ENCODE results near the gene AK9. TPM values are rescaled to one million over a fixed set of nuclear protein-coding genes. Genes with fewer than 3 reads are reported as not detected.

The AK9 gene
- polyA plus RNA-seq, 1 donor from 2014 or later = 27.7 TPM

GRCh38 chr6:109631403-109631802 lies 59.6 kb downstream of the AK9 start:
- Histone ChIP-seq H4K20me1 (ENCODE audit: insufficient read depth) (no peaks in the 10 kb centered on the region), H3F3A (ENCODE audit: insufficient read depth, low read length, poor library complexity, severe bottlenecking) (no peaks in the 10 kb centered on the region), H3K79me2 (replicated peaks; ENCODE audit: insufficient read depth, low read length) (no peaks in the 10 kb centered on the region), H3K27me3 (ENCODE audit: insufficient read depth, low read depth, low read length) (no peaks in the 10 kb centered on the region), H3K27ac (ENCODE audit: low read length) (no peak overlapping the region), H3K4me2 (ENCODE audit: low read length) (no peak overlapping the region), H2AFZ (ENCODE audit: low read depth, low read length) (no peak overlapping the region), H3K9me3 (ENCODE audit: low read length) (no peaks in the 10 kb centered on the region), H3K9ac (ENCODE audit: low read length) (no peak overlapping the region), H3K36me3 (ENCODE audit: insufficient read depth, low read length) (no peaks in the 10 kb centered on the region), H3K9me2 (ENCODE audit: insufficient read depth, low read length) (no peaks in the 10 kb centered on the region), H3K4me3 (ENCODE audit: low read length) (no peak overlapping the region)
- TF ChIP-seq SMC3 (conservative IDR thresholded peaks at IDR 0.05; ENCODE audit: poor library complexity) = no peak
- TF ChIP-seq EZH2 (IDR thresholded peaks at IDR 0.05; ENCODE audit: borderline replicate concordance, insufficient read depth, low read length, poor library complexity, severe bottlenecking) = no peak
- TF ChIP-seq CTCF (IDR thresholded peaks at IDR 0.05; ENCODE audit: poor library complexity, severe bottlenecking) = no peak
- no peak for TF ChIP-seq POLR2AphosphoS5 (IDR thresholded peaks at IDR 0.05)
- no peak for TF ChIP-seq REST (IDR thresholded peaks at IDR 0.05; ENCODE audit: borderline replicate concordance)

- no peak overlapping the region for H2AFZ ChIP-seq (ENCODE audit: low read depth, low read length)
- no peaks in the 10 kb centered on the region for H3K36me3 ChIP-seq (ENCODE audit: insufficient read depth, low read length)
- H3K27ac ChIP-seq (ENCODE audit: low read length) = no peak overlapping the region
- H3F3A ChIP-seq (ENCODE audit: insufficient read depth, low read length, poor library complexity, severe bottlenecking) = no peaks in the 10 kb centered on the region
- H3K9ac ChIP-seq (ENCODE audit: low read length) = no peak overlapping the region
- H3K9me2 ChIP-seq (ENCODE audit: insufficient read depth, low read length) = no peaks in the 10 kb centered on the region
- no peaks in the 10 kb centered on the region for H3K27me3 ChIP-seq (ENCODE audit: insufficient read depth, low read depth, low read length)
- TF ChIP-seq EZH2 (IDR thresholded peaks at IDR 0.05; ENCODE audit: borderline replicate concordance, insufficient read depth, low read length, poor library complexity, severe bottlenecking) = no peak
- no peak for TF ChIP-seq MXI1 (conservative IDR thresholded peaks at IDR 0.05; ENCODE audit: poor library complexity, severe bottlenecking)
- TF ChIP-seq RAD21 (conservative IDR thresholded peaks at IDR 0.05) = no peak
- no peak for TF ChIP-seq TAF1 (IDR thresholded peaks at IDR 0.05; ENCODE audit: low read depth)
- no peak for TF ChIP-seq POLR2AphosphoS5 (IDR thresholded peaks at IDR 0.05)
- TF ChIP-seq CTCF (IDR thresholded peaks at IDR 0.05; ENCODE audit: poor library complexity, severe bottlenecking) = no peak
- no peak for TF ChIP-seq SMC3 (conservative IDR thresholded peaks at IDR 0.05; ENCODE audit: poor library complexity)
- no peak for TF ChIP-seq EP300 (conservative IDR thresholded peaks at IDR 0.05; ENCODE audit: poor library complexity, severe bottlenecking)
- H4K20me1 ChIP-seq (ENCODE audit: insufficient read depth) = no peaks in the 10 kb centered on the region
- H3K9me3 ChIP-seq (ENCODE audit: low read length) = no peaks in the 10 kb centered on the region
- no peak overlapping the region for H3K4me3 ChIP-seq (ENCODE audit: low read length)
- H3K79me2 ChIP-seq (replicated peaks; ENCODE audit: insufficient read depth, low read length) = no peaks in the 10 kb centered on the region
- H3K4me2 ChIP-seq (ENCODE audit: low read length) = no peak overlapping the region
Observed at GRCh38 chr6:109628158-109629000, 62.6 kb downstream of the AK9 start.

All from neural cell (in vitro differentiated cells).